Renal cortex interstitium (tissue), 11 donors: ENCODE measurements around the gene B3GNT3. TPM values are rescaled to one million over a fixed set of nuclear protein-coding genes. Genes with fewer than 3 reads are reported as not detected.

Experiments
- DNase-seq, 11 donors: peaks; one replicate each; pipeline ENCODE4 v3.0.0-alpha.2; 2013; ENCODE audit warnings: low read depth in 9 of 11, low spot score in 4 of 11; ENCODE audit errors: extremely low read depth in 1 of 11
- polyA plus RNA-seq, 3 donors: library from polyadenylated mRNA; unstranded; fragments of 120-200 nt; gene quantifications; one replicate each; pipeline ENCODE4 v1.2.1, GENCODE V29; 2013; ENCODE audit not compliant: insufficient read length in 3 of 3

Gene B3GNT3
- polyA plus RNA-seq, 3 donors, result 7.3 to 8.8 (median 7.4) TPM

DNA sequence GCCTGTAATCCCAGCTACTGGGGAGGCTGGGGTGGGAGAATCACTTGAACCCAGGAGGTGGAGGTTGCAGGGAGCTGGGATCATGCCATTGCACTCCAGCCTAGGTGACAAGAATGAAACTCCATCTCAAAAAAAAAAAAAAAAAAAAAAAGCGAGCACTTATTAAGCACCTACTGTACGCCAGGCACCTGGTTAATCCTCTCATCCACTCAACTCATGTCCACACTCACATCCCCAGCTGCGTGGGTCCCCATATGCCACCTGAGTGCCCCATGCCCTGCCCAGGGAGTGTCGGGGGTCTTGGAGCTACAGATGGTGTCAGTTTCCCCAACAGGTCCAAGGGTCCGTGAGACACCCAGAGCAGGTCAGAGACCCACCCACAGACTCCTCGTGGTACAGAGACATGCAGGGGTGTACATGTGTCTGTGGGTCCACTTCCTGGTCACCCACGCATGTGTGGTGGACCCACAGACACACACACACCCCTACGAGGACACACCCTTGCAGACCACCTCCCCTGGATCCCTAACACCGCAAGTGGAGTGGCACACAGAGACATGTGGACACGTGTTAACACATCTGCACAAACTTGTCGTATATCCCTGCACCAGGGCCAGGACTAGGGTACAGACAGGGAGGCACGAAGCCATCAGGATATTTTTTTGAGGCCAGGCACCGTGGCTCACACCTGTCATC, 22.9 kb downstream of the B3GNT3 start:
- no peak for DNase-seq

DNA sequence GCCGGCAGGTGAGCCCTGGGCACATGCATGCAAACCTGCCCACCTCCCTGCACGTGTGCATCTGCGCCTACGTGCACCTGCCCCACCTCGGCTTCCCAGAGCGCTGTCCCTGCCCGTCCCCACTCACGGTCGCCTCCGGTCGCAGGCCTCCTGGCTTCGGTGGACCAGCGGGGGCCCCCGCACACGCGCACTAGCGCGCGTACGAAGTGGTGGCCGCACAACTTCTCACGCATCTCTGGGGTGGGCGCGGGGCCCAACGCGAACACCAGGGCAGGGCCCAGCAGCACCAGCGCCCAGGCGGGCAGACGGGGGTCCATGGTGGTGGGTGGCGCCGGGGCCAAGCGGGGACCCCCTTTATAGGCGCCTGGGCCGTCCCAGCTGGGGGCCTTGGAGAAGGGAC, 26.3 kb downstream of the B3GNT3 start, which contains the start of gene INSL3:
TSS of gene INSL3 (minus strand) at position 330 of the 400 bp plus-strand sequence. CDS start at position 317, 13 bp downstream.
- no peak for DNase-seq

DNA sequence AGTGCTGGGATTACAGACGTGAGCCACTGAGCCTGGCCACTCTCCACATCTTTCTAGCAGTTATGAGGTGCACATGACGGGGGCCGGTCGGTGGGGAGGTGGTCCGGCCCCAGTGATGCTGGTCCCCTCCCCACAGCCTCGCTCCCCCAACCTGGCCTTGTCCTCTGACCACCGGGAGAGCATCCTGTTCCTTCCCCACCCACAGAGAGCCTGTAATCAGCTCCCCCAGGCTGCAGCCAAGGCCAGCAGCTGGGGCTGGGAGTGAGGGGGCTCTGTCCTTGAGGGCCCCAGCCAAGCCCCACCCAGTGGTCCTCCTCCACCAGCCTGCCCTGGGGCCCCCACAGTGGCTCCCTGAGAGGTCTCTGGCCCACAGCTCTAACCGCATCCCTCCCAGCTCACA, 29.4 kb downstream of the B3GNT3 start:
- no peak for DNase-seq

DNA sequence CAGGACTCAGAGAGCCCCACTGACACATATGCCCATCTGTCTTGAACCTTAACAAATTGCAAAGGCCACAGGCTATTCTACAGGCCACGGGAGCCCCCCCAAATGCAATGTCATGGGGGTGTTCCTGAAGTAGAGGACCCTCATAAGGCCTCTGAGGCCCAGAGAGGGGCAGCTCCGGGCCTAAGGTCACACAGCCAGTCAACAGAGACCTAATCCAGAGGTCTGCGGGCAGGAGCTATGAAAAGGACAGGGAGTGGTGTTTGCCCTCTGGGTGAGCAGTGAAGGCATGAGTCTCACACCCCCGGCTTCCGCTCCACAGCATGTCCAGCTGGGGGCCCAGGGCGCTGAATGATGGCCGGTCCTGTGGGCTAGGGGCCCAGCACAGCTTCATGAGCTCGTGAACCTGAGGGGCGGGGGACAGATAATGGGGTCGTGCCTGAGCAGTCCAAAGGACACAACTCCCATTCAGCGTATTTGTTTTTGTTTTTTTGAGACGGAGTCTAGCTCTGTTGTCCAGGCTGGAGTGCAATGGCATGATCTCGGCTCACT, 31.6 kb downstream of the B3GNT3 start:
- DNase-seq, result no peak

DNA sequence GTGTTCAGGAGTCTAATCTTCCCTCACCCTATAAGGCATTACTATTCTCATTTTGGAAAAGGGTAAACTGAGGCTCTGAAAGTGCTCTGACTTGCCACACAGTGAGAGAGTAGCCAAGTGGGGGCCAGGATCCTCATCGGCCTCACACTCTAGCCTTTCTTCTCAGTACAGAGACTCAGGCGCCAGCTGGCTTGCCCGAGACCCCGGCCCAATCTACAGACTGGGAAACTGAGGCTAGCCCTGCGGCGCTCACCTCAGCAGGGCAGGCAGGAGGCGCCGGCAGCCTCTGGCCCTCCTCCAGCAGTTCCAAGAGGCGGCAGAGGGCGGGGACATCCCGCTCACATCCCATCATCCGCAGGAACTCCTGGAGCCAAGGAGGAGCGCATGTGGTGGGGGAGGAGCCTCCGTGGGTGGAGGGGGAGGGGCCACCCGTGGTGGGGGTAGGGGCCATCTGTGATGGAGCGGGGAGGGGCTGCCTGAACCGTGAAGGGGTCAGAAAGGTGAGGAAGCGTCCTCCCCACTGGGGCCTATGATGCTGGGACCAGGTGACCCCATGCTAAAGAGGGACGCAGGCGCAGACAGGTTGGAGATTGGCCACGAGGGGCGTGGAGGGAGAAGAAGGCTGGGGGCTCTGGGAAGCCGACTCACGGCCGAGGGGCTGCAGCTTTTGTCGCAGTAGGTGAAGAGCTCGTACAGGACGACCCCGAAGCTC, 35.1 kb downstream of the B3GNT3 start:
- DNase-seq, result peak in 7 of 11 donors; percentile 8 to 32 (median 24)

DNA sequence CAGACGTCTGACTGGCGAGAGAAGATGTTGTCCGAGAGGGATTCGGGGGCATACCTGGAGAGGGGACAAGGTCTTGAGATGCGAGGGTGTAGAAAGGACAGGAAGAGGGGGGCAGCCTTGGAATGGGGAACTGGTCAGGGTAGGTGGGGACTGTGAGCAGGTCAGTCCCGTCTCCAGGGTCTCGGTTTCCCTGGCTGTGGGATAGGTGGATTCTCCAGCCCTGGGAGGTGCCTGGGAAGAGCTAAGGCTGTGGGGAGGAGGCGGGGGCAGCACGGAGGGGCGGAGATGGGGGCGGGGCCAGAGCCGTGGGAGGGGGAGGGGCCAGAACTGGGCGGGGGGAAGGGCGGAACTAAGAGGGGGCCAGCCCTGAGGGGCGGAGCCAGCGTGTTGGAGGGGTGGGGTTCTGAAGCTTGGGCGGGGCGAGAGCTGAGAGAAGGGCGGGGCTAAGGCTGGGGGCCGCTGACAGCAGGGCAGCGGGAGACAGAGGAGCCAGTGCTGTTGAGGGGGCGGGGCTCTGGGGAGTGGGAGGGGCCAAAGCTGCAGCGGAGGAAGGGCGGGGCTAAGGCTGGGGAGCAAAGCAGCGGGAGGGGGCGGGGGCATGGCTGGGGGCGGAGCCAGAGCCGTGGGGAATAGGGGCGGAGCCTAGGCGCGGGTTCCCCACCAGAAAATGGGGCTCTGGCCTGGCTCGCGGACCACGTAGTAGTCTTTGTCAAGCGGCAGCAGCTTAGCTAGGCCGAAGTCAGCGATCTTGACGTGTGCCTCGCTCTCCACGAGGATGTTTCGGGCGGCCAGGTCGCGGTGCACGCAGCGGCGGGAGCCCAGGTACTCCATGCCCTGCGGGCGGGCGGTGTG, 35.9 kb downstream of the B3GNT3 start:
- DNase-seq, result peak in 10 of 11 donors; percentile 10 to 65 (median 50)

DNA sequence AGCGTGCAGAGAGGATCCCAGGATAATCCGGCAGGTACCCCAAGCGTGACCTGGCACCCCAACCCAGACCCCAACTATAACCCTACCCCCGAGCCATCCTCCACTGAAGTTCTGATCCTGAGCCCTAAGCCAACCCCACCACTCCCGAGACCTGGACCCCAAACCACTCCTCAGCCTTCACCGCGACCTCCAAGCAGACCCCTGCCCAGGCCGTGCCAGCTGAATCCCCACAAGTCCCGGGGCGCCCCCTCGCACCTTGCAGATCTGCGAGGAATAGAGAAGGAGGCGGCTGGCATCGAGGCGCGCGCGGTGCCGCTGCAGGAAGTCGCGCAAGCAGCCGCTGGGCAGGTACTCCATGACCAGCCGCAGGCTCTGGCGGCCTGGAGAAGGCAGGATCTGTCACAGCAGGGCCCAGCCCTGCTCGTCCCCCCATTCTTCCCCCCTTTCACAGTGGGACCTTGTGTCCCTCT, 36.5 kb downstream of the B3GNT3 start:
- DNase-seq, result no peak

DNA sequence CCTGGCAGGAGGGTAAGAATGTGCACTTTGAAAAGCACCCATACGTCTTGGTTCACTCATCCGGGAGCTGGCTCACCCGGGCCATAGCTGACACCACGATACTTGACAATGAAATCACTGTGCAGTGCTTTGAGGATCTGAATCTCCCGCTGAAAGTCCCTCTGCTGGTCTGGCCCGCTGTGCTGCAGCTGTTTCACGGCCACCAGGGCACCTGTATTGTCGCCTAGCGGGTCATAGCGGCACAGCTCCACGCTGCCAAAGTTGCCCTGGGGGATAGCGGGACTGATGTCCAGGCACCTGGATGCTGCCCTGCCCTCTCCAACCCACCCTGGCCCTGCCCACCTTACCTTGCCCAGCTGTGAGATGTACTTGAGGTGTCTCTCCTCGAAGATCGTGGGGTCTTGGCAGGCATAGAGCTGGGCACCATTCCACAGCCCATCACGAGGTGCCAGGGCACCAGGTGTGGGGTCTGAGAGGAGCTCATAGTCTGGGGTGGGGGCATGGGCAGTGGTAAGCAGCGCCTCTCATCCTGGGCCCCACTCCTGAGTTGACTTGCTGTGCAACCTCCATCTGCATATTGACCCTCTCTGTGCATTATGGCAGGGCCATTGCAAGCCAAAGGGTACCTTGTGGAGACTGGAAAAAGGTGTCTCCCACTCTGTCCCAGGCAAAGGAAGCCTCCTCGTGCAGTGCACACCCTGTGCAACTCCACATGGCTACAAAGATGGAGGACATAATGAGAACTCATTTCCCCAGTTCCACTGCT, 37.7 kb downstream of the B3GNT3 start:
- no peak for DNase-seq

DNA sequence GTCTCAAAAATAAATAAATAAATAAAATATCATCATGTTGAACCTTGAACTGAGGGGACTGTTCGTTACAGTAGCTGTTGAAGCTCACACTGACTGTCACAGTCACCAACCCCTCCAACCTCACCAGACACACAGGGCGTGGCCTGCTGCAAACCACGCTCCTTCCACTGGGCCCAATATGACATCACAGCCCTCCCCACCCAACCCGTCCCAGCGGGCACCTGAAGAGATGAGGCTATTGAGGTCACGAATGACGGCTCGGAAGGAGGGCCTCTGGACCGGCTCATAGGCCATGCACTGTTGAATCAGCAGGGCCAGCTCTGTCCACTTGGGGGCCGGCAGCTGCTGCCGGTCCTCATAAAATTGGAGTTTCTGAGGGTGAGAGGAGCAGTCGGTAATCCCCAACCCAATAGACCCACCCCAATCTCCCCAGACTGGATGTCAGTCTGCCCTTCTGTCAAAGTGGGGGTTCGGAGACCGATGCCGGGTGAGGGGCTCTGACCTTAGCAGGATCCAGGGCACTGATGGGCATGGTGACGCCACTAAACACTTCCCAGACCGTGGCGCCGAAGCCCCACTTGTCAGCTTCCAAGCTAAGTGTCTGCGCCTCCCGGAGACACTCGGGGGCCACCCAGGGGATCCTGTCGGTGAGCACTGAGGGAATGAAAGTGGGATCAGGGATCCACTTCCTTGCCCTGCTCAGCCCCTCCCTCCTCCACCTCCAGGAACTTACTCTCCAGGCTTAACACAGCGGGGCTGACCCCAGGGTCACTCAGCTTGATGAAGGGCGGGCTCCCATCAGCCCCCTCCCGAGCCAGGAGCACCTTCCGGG, 39.6 kb downstream of the B3GNT3 start:
- DNase-seq, result no peak

DNA sequence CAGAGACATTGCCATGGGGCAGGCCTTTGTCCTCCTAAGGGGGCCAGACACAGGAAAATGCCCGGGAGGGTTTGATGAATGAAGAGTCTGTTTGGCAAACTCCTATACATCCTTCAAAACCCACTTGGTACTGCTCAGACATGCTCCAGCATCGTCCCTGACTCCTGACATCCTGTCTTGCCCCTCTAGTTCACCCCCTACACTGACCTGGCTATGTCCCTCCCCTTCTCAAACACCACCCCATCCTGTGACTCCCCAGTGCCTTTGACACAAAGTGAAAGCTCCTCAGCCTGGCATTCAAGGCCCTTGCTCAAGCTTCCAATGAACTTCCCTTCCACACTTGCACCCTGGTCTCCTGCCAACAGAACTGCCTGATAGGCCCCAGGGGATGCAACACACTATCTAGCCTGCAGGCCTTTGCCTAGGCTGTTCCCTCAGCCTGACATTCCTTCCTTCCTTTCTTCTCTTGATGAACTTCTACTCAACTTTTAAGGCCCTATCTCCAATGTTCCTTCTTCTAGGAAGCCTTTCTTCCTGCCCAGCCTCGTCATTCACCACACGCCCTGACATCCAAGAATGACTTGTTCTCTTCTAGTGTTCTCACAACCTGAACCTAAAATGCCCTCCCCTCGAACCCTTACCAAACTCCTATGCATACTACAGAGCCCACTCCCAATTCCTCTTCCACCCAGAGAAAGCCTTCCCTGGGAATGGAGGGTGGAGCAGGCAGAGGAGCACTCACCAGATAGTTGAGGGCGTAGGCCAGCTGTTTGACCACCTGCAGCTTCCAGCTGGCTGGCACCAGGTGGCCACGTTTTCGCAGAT, 40.5 kb downstream of the B3GNT3 start:
- DNase-seq, result no peak

DNA sequence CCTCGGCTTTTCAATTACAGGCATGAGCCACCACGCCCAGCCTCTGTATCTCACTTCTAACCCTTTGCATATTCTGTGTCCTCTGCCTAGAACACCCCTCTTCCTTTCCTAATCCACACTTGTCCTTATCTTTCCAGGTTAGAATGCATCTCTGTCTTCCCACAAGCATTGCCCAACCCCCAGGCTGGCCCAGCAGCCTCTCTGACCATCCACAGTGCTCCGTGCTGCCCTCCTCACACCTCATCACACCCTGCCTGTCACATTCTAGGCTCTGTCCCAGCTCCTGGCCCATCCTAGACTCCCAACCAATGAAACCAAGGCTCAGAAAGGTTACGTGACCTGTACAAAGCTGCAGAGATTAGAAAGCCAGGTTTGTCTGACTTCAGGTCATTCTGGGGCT, 41.6 kb downstream of the B3GNT3 start:
- DNase-seq, result no peak

DNA sequence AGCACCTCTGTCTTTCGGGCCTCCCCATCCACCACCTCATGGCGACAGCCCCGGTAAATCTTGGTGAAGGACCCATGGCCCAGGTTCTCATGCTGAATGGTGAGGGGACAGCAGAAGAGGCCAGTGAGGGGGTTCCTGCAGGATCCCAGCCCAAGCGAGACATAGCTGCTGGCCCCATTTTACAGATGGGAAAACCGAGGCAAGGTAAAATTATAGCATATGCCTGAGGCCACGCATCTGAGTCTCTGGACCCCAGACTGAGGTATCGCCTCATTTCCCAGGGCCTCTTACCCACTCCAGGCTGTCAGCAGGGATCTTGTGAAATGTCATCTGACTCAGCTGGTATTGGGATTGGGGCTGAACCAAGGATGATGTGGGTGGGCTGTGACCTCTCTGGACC, 43.0 kb downstream of the B3GNT3 start:
- no peak for DNase-seq

DNA sequence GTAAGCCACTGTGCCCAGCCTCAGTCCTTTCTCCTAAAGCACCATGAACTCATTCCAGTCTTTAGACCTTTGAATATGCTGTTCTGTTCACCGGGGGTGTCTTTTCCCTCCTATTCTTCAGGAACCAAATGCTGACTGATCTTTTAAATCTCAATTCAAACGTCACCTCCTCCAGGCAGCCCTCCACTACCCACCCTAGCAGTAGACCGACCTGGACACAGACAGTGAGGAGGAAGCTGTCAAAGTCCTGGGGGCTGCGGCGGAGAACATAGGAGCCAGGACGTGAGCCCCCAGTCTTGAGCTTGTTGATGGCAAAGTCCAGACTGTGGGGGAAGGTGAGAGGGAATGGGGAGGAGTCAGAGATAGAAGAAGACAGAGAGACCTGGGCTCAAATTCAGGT, 45.1 kb downstream of the B3GNT3 start:
- no peak for DNase-seq

DNA sequence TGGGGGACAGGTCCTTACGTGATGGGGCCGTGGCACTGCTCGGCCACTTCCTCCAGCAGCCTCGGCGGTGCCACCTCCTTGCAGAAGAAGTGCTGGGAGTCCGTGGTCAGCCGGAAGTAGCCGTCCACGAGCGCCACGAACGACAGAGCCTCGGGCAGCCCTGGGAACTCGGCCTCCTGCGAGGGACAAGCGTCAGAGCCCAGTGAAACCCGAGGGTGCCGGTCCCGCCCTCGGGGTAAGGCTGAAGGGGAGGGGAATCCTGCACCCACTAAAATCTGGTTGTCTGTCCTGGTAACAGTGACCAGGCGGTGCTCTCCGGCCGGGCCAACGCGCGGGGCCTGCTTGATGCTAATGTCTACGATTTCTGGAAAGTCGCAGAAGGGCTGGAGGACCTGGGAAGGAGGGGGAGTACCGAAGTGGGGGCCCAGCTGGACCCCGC, 46.5 kb downstream of the B3GNT3 start:
- DNase-seq, result no peak

DNA sequence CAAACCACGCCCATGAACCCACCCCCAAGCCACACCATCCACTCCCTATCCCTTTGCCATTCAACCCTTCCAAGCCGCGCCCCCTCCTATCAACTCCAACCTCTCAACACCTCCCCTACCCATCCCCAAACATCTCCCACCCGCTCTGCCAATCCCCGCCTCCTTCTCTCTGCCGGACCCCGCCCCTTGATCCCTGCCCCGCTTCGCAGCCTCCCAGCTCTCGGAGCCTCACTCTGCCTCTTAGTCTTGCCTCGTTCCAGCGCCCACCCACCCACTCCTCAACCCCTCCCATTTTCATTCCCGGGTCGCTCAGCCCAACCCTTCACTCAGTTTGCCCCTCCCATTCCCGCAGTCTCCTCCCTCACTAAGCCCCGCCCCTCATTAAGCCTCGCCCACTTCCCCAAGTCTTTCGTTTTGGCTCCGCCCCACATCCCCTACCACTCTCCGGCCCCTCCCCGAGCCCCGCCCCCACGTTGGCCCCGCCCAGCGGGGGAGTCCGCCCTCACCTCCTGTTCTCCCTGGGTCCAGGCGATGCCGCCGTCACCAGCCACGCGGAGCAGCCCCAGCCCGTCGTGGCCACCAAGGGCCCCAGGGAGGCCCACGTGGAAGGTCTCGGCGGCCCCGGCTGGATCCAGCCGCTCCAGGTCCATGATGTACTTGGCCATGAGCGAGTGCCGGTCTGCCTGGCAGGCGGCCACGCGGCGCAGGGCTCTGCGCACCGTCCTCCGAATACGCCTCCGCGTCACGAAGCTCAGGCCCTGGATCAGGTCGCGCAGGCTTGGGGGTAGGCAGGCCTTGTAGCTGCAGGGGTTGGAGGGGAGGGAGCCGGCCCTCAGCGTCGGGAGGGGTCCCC, 47.1 kb downstream of the B3GNT3 start:
- DNase-seq, result peak in 9 of 11 donors; percentile 73 to 83 (median 79)

DNA sequence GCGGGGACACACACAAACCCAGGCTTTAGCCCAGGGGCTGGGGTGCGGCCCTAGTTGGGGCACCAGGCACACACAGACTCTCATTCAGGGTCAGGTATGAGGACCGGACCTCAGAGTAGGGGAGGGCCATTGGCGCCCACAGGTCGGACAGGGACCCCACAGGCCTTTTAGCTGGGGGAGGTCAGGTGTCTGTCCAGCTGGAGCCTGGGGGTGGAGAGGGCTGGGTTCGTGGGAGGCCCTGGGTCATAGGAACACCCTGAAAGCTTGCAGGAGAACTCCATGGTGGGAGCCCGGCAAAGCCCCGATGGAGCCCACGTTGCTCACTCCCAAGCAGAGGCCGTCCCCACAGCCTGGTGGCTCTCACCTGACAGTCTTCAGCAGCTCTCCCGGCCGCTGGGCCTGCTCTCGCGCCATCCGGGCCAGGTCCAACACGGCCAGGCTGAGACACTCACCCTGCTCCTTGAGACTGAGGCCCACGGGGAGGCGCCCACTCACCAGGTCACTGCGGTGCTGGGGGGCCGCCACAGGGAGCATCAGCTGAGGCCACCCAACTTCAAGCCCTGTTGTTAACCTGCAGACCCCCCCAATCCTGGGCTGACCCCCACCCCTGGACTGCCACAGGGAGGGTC, 47.8 kb downstream of the B3GNT3 start:
- no peak for DNase-seq
